ENCODE data around the gene SAP30BP. TPM values are rescaled to one million over a fixed set of nuclear protein-coding genes. Genes with fewer than 3 reads are reported as not detected.

The SAP30BP gene
- total and polyA plus RNA-seq, 2 of the 8 experiments (the other 6 are each of a cell fraction or from before 2014, with no cell fraction given) = 63.3 to 79.9 TPM

DNA sequence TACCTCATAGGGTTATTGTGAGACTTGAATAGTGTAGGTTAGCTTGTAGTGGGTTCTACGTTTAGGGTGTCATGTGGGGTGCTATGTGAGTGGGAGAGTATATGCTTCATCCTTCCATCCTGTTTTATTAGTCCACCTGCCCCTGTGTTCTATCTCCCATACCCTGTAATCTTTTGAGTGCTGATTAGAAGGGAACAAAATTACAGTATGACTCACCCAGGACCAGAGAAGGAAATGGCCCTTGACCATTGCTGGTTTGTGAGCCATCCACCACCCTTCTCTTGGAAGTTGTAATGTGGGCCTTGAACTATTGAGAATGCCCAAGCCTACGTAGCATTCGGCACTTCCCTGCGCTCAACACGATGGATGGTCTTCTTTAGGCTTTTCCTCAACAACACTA is 17.1 kb downstream of the SAP30BP start:
- FAIRE-seq = no peak
- POLR2A ChIA-PET (ENCODE audit: partially characterized antibody) = interaction anchor here (1.2 to 5.0 kb wide), 3 partner anchors 8 to 120 kb away, joined by 3 to 26 read pairs (median 6); no protein-coding TSS in a partner anchor
- TF ChIP-seq POLR2AphosphoS5 (IDR thresholded peaks at IDR 0.05; ENCODE audit: low read depth, low read length) = no peak
- TF ChIP-seq POU5F1 (IDR thresholded peaks at IDR 0.05; ENCODE audit: low read depth, low read length) = no peak
- TF ChIP-seq SRF (IDR thresholded peaks at IDR 0.05; ENCODE audit: low read depth, low read length) = no peak
- TF ChIP-seq POLR2A (IDR thresholded peaks at IDR 0.05; ENCODE audit: control extremely low read depth in 1 of 2, low read depth in 2 of 2, low read length in 2 of 2) = no peak
- TF ChIP-seq CBX5 (IDR thresholded peaks at IDR 0.05; ENCODE audit: low read depth, low read length) = no peak
- no peak for TF ChIP-seq HDAC6 (IDR thresholded peaks at IDR 0.05; ENCODE audit: low read depth, low read length)
- TF ChIP-seq RAD21 (IDR thresholded peaks at IDR 0.05 in 1 of 2, conservative IDR thresholded peaks at IDR 0.05 in 1 of 2; ENCODE audit: low read depth in 2 of 2, low read length in 2 of 2) = no peak
- TF ChIP-seq JUN (IDR thresholded peaks at IDR 0.05; ENCODE audit: low read depth, low read length) = no peak
- TF ChIP-seq EZH2 (IDR thresholded peaks at IDR 0.05; ENCODE audit: low read depth, low read length, severe bottlenecking) = no peak
- TF ChIP-seq EP300 (IDR thresholded peaks at IDR 0.05; ENCODE audit: borderline replicate concordance in 1 of 2, low read depth in 2 of 2, low read length in 2 of 2) = no peak
- no peak for TF ChIP-seq SP1 (IDR thresholded peaks at IDR 0.05; ENCODE audit: low read depth, low read length)

More for the DNA sequence above, 17.1 kb downstream of the SAP30BP start:
- Histone ChIP-seq H4K8ac (ENCODE audit: extremely low read depth, insufficient read depth, low read length) (no peak overlapping the region), H2BK12ac (ENCODE audit: low read depth, low read length) (no peak overlapping the region), H3K36me3 (ENCODE audit: control insufficient read depth in 2 of 4, insufficient read depth in 4 of 4, low read length in 3 of 4) (peaks cover 0 to 10% (median 0%) of the 10 kb centered on the region in 4 experiments; a peak in 2 of 8 replicates), H4K91ac (replicated peaks; ENCODE audit: insufficient read length, low read length) (no peak overlapping the region), H2BK15ac (ENCODE audit: low read length) (no peak overlapping the region), H2AK5ac (ENCODE audit: low read depth, low read length) (no peak overlapping the region), H3K23ac (ENCODE audit: insufficient read length) (no peak overlapping the region), H3K4me1 (replicated peaks in 1 of 4; ENCODE audit: control insufficient read depth in 3 of 4, insufficient read depth in 4 of 4, low read length in 3 of 4) (no peaks in the 10 kb centered on the region), H3K9ac (replicated peaks in 1 of 4; ENCODE audit: extremely low read depth in 1 of 4, low read depth in 3 of 4, low read length in 3 of 4) (no peak overlapping the region), H2BK120ac (replicated peaks; ENCODE audit: low read depth, low read length) (no peak overlapping the region), H2BK5ac (ENCODE audit: low read depth, low read length) (no peak overlapping the region; the same call in 1 of the 2 replicates), H4K5ac (ENCODE audit: insufficient read length, low read depth, low read length) (no peak overlapping the region), H3K27me3 (replicated peaks in 1 of 4; ENCODE audit: control insufficient read depth in 3 of 4, extremely low read depth in 1 of 4, insufficient read depth in 3 of 4, low read length in 3 of 4) (no peaks in the 10 kb centered on the region), H3K18ac (ENCODE audit: extremely low read depth, low read length) (no peak overlapping the region), H3K9me3 (ENCODE audit: insufficient read depth in 2 of 2, low read depth in 1 of 2, low read length in 1 of 2) (no peaks in the 10 kb centered on the region), H3K79me1 (ENCODE audit: low read depth, low read length) (peaks cover 24% of the 10 kb centered on the region), H3K23me2 (ENCODE audit: low read depth, low read length) (peaks cover 2% of the 10 kb centered on the region; the same call in 1 of the 2 replicates), H4K20me1 (replicated peaks in 1 of 2; ENCODE audit: control insufficient read depth in 1 of 2, insufficient read depth in 2 of 2, low read length in 2 of 2) (peaks cover 10 to 11% of the 10 kb centered on the region in 2 experiments), H3K56ac (replicated peaks; ENCODE audit: insufficient read length, low read depth, low read length) (no peak overlapping the region), H2BK20ac (ENCODE audit: low read length) (no peak overlapping the region), H3K4me2 (ENCODE audit: insufficient read depth in 1 of 2, low read depth in 2 of 2, low read length in 2 of 2) (no peak overlapping the region), H3K14ac (ENCODE audit: insufficient read length) (no peak overlapping the region), H3K4me3 (ENCODE audit: extremely low read depth in 1 of 4, insufficient read depth in 2 of 4, low read depth in 3 of 4, low read length in 4 of 4) (no peak overlapping the region), H3K79me2 (ENCODE audit: control insufficient read depth in 1 of 2, insufficient read depth in 2 of 2, low read length in 2 of 2) (peaks cover 2 to 78% of the 10 kb centered on the region in 2 experiments; a peak in 3 of 4 replicates), H3K27ac (ENCODE audit: low read depth, low read length) (no peak overlapping the region), H3K4ac (replicated peaks; ENCODE audit: insufficient read length, low read depth, low read length) (no peak overlapping the region), H2AFZ (ENCODE audit: low read length) (no peak overlapping the region)
- WGBS, 2 experiments (ENCODE audit: extremely low coverage in 1 of 2, insufficient coverage in 1 of 2, insufficient read length in 1 of 2, insufficient replicate concordance in 2 of 2, low coverage in 1 of 2, low lambda C conversion rate in 2 of 2, missing lambda C conversion rate in 1 of 2) = 94% methylated on average over 5 of the region's 5 CpGs; no CpG with 5 or more reads in 1 of the 2 experiments
- CTCF ChIA-PET (ENCODE audit: partially characterized antibody) = interaction anchor here (0.6 to 4.9 kb wide), 13 partner anchors 9 to 87 kb away, joined by 3 to 40 read pairs (median 5); partner anchors contain the start of gene SMIM5
- DNase-seq (ENCODE audit: low read depth in 1 of 2, low spot score in 2 of 2) = no peak

Data from H1 (cell line).